M059J (cell line): ENCODE results near the gene C11orf21. TPM values are rescaled to one million over a fixed set of nuclear protein-coding genes. Genes with fewer than 3 reads are reported as not detected.
"Not testable (repeated sequence)": the region's sequence is repeated elsewhere in the genome, so short reads cannot be mapped to it uniquely, and the experiment has no call there.

Source experiments
- DNase-seq: peaks from one replicate; pipeline ENCODE4 v3.0.0-alpha.2; 2012; ENCODE audit warnings: low read depth
- total RNA-seq: library from RNA; depleted of rRNA; stranded (reverse); fragments of >200 nt; shearing (Covaris generic); gene quantifications from 2 replicates; pipeline ENCODE4 v1.2.3, GENCODE V29; 2014

The C11orf21 gene
- total RNA-seq, 1 experiment from 2014 or later, result not detected

DNA sequence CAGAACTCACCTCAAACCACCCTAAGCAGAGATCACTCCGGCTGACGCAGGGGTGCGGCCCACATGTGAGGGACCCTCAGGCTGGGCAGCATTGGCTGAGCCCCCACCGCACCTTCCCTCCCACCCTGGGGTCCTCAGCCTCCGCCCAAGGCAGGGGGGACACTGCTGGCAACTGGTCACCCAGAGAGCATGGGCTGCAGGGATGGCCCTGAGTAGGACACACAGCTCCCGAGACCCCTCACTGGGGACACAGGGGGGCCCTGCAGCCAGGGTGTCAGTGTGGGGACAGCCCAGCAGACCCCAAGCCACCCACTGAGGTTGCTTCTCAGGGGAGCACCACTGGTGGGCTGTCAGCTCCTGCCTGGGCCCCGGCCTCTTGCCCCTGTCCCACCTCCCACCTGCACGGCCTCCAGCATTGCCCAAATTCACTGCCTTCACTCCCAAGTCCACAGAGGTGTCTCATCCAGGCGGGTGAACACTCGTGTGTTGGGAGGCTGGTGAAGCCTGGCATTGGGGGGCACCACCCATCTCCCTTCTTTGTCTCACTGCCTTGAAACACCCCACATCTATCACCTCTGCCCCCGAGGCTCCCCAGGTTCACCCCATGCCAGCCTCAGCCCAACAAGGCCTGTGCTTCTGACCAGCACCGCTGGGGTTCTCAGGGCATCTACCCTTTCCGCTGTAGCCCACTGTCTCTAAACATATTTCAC lies 4.7 kb downstream of the C11orf21 start:
- DNase-seq, result no peak

DNA sequence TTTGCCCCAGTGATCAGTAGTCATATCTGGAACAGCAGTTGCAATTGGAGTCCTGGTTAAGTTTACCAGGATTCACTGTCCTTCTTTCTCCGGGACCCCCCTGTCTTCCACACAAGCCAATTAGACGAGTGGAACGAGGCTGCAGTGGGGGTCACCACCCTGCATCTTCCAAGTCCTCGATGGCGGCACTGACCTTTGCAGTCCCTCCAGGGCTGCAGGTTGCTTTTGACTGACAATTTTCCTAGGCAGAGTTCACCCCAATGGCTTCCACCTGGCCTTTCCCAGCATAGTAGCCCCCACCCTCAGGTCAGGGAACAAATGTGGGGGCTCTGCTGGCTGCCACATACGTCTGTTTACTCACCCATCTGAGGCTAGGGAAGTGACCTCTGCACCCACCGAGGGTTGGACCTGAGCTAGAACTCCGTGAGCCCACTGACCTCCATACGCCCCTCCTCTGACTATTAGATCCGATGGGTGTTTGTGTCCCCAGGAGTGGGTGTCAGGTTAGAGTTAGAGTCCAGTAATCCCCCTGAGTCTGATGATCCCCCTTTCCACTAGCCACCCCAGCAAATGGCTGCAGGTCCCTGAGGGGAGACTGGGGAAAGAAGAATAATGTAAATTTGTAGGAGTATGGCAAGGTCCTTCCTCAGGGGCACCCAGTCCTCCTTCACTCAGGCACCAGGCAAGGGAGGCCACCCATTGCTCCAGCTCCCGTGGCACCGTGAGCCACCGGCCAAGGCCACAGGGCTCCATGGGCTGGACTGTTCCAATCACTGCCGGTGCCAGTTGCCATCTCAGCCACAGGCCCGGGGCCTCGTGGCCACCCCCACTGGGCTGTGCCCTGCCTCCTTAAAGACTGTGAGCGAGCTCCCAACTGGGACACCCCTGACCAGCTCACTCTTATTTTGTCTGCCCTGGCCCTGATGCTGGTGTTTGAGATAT lies 5.5 kb downstream of the C11orf21 start:
- DNase-seq, result no peak

DNA sequence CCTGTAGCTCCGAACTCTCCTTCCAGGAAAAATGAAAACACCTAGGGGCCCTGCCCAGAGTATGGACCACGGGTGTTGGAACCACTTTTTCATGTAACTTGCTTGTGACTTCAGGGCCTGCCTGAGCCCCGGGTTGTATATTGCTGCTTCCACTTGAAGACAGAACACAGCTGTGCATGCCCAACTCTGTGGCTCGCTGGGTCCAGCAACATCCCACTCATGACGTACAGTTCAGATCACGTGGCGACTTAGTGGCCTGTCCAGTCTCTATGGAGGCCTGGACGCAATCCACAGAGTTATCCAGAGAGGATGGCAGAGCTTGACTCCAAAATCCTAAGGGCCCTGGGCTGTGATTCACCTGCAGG lies 6.8 kb downstream of the C11orf21 start:
- DNase-seq, result no peak

GRCh38 chr11:2293984-2294925 lies 7.5 kb downstream of the C11orf21 start:
- DNase-seq, result no peak

- DNase-seq, result no peak
These were observed 8.2 kb downstream of the C11orf21 start for GRCh38 chr11:2293531-2293971.

GRCh38 chr11:2290351-2290841 lies 11.3 kb downstream of the C11orf21 start:
- DNase-seq, result no peak

GRCh38 chr11:2289859-2290258 lies 11.9 kb downstream of the C11orf21 start:
- no peak for DNase-seq

DNA sequence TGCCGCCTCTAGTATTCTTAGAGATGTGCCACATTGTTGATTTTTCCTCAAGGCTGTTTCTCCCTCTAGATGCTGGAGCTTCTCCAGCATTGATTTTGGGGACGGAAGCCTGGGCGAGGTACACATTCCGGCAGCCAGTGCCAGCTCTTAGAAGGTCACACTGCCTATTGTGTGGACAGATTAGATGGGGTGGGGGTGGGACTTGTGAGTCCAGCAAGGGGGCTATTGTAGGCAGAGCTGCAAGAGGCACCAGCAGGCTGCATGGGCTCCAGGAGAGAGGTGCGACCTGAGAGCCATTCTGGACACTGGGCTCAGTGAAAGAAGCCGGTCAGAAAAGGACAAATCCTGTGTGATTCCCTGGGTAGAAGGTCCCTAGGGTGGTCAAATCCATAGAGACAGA lies 12.4 kb downstream of the C11orf21 start:
- DNase-seq, result no peak

DNA sequence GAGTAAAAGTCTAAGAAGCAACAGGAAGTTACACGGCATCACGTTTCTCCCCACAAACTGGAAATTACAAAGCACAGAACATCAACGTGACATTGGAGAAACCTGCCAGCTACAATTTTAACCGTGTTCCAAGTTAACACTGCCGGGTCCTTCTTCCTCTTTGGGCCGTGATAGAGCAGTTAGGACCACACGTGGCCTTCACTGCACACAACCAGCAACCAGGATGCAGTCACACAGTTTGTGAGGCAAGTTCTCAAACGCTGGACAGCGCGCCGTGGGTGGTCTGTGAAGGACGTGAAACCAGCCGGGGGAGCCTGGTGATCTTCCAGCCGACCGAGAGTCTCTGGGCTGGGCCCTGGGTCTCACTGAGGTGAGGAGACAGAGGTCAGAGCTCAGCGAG lies 14.6 kb downstream of the C11orf21 start:
- DNase-seq, result no peak

- DNase-seq, result not testable (repeated sequence)
These were observed 15.4 kb downstream of the C11orf21 start for GRCh38 chr11:2286350-2286749.

GRCh38 chr11:2280208-2280607 lies 21.5 kb downstream of the C11orf21 start:
- DNase-seq, result no peak

GRCh38 chr11:2277933-2278523 lies 23.7 kb downstream of the C11orf21 start:
- no peak for DNase-seq

- no peak for DNase-seq
These were observed 24.7 kb downstream of the C11orf21 start for GRCh38 chr11:2277008-2277346.

DNA sequence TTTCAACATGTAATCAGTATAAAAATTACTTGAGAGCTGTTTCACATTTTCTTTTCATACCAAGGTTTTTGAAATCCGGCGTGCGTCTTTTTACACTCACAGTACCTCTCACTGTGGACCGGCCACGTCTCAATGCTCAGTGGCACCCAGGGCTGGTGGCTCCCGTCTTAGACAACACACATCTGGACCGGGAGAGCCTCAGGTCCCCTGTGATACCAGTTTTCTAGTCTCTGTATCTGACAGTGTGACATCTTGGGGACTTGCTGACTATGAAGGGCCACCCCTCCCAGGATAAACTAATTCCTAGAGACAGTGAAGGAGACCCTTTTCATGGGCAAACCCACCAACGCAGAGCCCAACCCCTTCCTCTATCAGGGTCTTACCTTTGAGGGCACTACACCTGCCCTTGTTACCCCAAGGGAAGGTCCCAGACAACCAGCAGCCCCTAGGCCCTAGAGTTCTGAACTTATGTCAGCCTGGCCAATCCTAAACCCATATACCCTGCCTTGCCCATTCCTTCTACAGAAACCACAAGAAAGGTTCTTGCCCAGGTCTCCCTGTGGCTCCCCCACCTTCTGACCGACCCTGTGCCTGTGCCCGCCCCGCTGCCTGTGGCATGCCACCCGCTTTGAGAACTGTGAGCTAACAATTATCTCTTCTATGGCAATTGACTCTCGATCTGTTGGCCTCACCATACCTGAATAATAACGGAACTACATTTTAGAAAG lies 25.3 kb downstream of the C11orf21 start:
- DNase-seq, result no peak

- no peak for DNase-seq
These were observed 26.1 kb downstream of the C11orf21 start for GRCh38 chr11:2275334-2276279.

DNA sequence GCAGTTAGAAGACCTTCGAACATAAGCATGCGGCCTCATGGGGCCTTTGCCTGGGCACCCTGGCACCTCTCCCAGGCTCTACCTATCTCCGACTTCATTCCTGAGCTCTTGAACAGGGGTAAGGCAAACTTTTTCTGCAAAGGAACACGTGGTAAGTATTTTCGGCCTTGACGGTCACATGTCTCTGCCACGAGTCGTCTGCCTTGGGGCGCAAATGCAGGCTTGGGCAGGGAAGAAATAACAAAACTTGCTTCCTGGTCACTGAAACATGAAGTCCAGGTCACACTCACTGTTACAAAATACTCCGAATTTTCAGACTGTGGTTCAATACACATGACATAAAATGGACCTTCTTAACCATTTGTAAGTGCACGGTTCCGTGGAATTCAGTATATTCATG lies 27.9 kb downstream of the C11orf21 start:
- DNase-seq, result no peak

DNA sequence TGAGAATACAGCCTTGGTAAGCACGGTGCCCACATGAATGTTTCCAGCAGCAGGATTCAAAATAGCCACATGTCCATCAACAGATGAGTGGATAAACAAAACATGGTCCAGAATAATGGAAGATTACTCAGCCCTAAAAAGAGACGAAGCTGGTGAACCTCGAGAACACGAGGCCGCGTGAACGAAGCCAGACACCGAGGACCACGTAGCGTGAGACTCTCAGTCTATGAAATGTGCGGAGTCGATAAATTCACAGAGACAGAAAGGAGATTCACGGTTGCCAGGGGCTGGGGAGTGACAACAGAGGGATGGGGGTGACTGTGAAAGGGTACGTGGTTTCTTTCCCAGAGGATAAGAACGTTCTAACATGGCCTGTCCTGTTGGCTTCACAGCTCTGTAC lies 28.4 kb downstream of the C11orf21 start:
- DNase-seq, result no peak

GRCh38 chr11:2272946-2273280 lies 28.8 kb downstream of the C11orf21 start:
- DNase-seq, result no peak

- DNase-seq, result no peak
These were observed 29.3 kb downstream of the C11orf21 start for GRCh38 chr11:2272228-2272945.
